Stimulated activated CD4-positive, alpha-beta T cell treated with anti-CD3 and anti-CD28 coated beads, Interleukin-12 subunit alpha, Interleukin-12 subunit beta, amount 100 ng/mL, for 48 hours (primary cell): ENCODE measurements around the gene FARP1.

ENCODE experiments used
- DNase-seq, 3 donors: peaks; one replicate each; pipeline ENCODE4 v3.0.0-alpha.2; 2020; ENCODE audit warnings: low read depth in 2 of 3, low spot score in 1 of 3

Gene FARP1

DNA sequence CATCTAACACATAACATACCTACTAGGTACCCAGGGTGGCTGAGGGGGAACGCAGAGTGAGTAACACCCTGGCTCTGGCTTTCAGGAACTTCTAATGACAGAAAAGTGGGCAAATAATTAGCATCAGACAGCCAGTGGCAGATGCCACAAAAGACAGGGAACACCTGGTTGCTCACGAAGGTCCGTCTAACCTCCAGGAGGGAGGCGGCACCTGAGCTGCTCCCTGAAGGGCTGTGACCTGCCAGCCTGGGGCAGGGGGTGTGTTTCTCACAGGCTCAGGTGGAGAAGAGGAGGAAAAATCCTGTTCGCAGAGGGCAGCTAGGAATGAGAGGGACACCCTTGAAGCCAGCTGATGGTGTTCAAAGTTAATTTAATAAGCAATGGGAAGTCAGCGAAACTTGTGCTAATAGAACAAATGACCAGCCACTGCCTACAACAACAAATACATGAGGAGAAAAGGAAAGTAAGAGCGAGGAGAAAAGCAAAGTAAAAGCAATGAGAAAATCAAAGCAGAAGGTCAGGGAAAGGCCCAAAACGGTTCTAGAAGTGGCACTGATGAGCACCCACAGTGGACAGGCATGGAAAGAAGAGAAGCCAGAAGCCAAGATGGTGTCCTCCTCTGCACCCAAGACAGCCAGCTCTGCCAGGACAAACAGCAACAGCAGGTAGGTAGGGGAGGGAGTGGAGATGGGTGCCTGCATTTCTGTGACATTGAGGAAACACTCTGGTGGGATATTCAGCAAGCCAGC is 346.7 kb downstream of the FARP1 start:
- no peak for DNase-seq

DNA sequence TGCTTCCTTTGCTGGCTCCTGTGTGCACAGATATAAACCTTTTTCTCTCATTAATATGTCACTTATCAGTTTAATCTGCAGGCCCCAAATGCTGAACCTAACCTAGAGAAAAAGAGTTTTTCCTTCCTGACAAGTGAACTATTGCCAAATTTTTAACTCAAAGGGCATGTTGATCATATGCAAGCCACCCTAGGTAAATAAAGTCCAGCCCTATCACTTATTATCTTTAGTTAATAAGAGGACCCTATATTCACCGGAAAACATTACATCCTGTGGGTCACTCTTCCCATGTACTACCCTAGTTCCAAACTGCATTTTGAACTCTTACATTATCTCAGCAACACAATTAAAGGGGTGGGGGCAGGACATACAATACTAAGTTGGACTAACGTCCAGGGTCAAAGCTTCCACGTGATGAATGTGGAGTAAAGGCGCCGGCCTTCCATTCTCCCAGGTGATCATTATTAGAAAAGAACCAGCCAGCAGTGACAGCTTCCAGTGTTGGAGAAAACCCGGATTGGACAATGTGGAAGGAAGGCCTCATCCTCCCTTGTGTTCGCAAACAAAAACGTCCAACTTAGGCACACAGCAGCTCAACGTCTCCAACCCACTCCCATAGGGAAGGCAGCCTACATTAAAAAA is 347.4 kb downstream of the FARP1 start:
- DNase-seq, result no peak

DNA sequence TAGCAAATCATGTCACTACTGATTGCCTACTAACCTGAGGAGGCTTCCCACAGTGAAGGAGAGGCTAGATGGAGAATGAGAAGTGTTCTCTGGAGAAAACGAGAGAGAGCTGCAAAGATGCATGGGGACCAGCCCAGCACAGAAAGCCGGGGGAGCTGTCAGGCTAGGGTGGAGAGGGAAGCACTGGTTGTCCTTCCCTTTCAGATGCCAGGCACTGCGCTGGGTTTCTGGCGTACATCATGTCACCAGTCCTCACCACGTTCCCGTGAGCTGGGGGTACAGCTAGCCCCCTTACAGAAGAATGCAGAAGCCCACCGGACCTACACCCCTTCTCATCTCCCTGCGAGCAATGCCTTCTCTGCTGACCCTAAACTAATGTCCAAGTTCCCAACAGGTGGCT is 348.0 kb downstream of the FARP1 start:
- no peak for DNase-seq

DNA sequence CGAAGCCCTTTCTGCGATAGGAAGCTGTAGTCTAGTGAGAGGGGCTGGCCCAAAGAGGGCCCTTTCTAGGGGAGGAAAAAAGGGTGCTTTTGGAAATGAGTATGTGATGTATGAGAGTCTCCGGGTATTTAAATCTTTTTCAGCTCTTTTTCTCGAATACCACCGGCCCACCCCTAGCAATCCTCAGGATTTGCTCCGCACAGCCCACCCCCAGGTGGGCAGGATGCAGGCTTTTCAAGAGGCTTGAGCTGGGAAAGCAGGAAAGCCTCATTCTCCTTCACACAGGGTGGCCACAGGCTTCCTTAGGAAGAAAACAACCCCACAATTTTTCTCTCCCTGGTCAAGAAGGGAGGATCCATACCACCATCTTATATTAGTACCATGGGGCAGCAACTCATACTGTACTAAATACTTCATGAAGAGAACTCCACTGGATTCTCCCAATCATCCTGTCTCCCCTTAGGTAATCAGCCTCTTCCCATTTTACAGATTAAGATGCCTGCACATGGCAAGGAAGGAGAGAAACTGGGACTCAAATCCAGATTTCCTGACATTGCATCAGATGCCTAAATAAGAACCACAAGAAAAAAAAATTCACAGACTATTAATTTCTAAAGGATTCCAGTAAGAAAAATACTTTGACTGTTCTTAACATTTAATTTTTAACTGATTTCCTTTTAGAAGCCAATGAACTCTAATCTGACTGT is 349.6 kb downstream of the FARP1 start:
- no peak for DNase-seq

DNA sequence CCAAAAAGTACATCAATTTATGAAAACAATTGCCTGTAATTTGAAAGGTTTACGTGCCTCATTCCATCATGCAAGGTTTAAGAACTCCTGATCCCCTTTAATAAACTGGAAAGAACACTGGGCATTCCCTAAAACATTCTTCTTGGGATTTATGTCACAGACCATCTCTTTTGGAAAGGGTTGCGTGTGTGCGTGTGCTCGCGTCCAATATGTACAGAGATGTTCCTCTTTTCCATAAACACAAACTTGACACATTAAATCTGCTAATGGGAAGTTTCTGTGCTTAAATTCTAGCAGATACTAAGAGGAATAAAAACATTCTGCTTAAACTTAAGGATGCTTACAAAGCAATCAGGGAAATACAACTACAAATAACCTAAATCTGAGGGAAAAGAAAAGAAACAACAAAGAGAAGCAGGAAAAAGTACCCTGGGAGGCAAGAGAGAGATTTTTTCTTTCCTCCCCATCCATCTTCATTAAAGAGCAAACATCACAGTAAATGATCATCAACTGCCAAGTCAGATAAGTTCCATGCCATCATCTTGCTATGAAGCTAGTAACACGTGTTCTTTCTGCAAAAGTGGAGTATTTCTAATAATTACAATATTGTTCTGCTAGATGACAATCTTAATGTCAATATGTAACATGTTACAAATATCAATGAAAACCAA is 350.3 kb downstream of the FARP1 start:
- no peak for DNase-seq

DNA sequence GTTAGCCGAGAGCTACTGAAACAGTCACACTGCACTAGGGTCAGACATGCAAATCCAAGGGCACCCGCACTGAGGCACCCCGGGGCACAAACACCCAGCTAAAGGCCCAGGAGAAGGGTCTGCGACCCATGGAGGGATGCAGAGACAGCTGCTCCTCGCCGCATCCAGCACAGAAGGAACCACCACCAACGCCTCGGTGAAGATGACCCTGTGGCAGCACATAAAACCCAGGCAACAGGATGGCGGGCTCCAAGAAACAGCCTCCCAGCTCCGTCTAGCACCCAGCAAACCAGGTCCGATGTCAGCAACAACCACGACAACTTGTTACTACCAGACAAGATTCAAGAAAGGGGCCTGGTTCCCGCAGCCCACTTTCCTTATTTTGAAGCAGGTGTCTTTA is 351.9 kb downstream of the FARP1 start:
- no peak for DNase-seq

DNA sequence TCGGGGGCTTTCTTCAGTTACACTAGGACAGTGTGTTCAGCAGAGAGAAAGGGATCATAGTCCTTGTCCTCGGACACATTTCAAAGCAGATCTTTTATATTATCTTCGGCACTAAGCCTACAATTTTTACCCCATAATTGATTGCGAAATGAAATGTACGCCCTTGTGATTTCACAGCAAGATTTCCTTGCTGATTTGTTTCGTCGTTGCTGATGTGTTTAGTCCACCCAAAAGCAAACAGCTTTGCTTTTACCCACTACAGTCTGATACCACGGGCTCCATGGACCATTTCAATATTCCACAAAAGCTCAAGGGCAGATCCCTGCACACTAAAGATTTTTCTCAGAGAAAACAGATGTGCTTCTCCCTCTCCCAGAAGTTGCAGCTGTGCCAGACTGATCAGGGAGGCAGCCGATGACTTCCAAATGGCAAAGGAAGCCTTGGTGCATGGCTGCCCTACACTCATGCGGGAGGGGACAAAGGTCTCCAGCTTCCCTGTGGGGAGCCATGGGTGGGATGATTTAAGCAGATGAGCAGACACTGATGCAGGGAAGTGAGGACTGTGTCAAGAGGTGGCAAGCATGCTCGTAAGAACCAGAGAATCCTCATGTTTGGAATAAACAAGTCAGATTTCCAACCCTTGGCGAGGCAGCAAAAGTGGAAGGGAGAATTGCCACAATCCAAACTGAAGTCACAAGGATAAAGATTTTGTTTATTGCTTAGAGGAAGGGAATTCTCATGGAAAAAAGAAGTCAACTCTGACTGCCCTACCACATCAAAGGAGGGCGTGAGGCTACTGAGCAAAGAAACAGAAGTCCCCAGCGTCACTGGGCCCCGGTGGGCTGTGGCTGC is 353.0 kb downstream of the FARP1 start:
- DNase-seq, result no peak

DNA sequence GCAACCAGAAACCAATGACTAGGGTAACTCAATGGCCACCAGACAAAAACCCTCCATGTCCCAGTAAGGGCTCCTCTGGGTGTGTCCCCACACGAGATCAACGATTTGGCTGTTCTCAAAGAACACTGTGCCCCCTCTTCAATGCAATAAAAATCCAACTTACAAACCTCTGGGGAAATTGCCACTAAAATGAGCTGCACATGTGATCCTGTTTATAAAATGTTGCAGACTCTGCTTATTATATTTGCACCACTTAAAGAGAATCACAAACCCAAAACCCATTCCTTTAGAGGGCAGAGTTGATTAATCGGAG is 353.5 kb downstream of the FARP1 start:
- DNase-seq, result no peak

DNA sequence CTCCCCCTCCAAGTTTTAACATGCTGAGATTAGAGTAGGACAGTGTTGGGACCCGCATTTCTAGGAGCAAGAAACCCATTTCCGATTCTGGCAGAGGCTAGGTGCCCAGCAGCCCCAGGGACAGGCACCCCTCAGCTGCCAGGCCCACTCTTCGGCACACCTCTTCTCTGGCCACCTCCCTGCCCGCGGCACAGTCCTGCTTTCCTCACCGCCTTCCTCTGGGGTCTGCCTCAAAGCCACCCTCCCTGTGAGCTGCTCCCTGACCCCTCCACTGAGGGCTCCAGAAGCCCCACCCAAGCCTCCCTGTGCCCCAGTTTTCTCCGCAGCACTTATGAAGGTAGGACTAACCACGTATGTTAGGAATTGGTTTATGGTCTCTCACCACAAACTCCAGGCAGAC is 354.1 kb downstream of the FARP1 start:
- no peak for DNase-seq

DNA sequence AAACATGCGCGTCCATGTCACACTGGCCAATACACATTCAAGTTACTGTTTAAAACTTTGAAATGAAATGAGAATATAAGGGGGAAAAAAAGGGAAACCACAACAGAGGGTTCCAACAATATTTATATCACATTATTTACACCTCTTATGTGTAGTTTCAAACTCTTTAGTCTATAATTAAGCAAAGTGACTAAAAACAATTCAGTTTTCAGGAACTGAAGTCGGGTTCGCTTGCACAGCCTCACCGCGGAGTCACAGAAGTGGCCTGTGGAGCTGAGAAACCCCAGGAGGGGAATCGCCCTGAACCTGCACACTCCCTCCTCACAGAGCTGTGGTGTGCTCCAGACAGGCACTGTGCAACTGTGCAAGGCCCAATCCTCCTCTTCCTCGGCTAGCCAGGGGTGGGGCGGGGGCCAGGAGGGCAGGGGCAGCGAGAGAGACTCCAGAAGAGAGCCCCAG is 358.1 kb downstream of the FARP1 start:
- DNase-seq, result no peak

DNA sequence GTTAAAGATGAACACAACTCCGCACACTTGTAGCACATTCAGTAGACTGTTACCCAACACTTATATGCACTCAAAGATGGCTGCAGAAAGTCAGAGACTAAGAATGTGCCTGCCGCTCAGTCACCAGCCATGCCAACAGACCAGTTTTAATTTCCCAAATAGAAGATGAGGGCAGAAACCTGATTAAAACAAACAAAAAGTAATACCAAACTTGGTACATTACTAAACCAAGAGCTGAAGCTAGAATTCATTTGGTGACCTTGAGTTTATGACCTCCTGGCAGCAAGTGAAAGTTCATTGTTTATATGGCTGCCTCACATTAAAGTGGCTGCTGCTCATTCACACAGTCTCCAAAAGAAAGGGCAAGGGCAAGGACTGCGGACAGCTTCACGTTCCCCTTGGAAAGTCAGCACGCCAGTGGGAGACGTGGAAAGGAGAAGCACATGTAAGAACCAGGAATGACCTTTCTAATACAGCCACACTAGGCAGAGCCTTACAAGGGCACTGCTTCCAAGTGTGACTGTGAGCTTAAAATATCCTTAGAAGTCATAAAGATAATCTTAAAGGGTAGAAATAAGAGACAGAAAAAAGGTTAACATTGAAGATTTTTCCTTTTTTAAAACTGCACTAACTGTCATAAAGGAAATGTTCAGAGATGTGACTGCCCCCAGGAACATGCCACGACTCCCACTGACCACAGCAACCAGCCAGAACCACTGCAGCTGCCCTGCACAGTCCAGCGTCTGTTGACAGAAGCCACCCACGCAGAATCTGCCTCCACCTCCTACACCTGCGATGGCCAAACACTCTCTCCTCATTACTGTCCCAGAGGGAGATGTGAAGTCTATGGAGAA is 360.5 kb downstream of the FARP1 start:
- no peak for DNase-seq

DNA sequence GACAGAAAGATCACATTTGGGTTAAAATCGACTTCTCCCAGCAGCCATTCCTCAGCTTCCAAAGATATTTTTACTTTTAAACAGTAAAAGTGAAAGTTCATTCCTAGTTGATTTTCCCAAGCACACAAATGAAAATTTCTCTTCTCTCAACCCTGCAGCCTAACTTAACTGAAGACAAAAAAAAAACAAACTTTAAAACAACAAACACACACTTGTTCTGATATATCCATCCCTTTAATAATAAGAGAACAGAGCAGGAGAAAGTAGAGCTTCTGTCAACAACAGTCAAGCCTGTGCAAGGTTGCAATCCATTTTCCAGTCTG is 361.1 kb downstream of the FARP1 start:
- no peak for DNase-seq

DNA sequence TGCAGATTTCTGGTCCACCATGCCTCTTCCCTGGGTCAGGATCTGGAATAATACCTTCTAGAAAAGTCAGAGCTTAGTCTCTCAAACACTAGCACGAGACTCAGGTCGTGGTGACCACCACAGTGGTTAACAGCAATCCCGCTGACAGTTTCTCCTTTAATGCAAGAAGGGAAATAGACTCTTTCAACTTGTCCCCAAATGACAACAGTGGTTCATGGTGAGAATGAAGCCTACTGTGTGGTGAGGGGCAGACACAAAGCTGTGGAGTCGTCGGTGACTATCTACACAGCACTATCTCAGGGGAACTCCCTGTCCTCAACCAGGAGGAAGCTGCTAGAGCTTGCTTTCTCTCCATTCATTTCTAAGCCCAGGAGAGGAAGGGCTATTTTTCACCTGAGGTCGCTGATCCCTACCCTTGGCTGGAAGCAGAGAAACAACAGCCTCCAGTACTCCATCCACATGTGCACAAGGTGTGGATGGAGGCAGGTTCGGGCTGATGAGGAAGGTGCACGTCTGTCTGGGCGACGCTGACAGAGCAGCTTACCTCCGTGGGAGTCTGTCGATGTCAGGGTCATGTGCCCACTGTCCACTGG is 361.6 kb downstream of the FARP1 start:
- DNase-seq, result no peak
